Measurements from ENCODE around the gene PTMS.

DNA sequence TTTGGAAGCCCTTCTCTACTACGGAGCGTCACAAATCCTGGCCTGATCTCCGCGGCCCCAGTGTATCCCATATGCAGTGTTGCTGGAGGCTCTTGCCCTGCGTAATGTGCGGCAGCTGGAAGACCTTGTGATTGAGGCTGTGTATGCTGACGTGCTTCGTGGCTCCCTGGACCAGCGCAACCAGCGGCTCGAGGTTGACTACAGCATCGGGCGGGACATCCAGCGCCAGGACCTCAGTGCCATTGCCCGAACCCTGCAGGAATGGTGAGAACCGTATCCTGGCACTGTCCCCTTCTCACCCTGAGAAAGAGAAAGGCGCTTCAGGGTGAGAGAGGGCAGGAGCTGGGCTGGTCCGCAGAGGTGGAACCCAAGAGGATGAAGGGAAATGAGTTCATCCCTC, 37.0 kb upstream of the PTMS start:
- TF ChIP-seq ZMAT4 (CRISPR knock-in tag; IDR thresholded peaks at IDR 0.05) (no peak), CTCF (IDR thresholded peaks at IDR 0.05) (no peak), ETV6 (CRISPR knock-in tag; IDR thresholded peaks at IDR 0.05) (no peak), NR2C2 (CRISPR knock-in tag; IDR thresholded peaks at IDR 0.05) (no peak), PRDM15 (CRISPR knock-in tag; IDR thresholded peaks at IDR 0.05) (no peak), ZNF423 (CRISPR knock-in tag; IDR thresholded peaks at IDR 0.05) (no peak), ZNF138 (CRISPR knock-in tag; conservative IDR thresholded peaks at IDR 0.05) (no peak), SP1 (CRISPR knock-in tag; conservative IDR thresholded peaks at IDR 0.05) (no peak)
- TF ChIP-seq, protein P1, sequence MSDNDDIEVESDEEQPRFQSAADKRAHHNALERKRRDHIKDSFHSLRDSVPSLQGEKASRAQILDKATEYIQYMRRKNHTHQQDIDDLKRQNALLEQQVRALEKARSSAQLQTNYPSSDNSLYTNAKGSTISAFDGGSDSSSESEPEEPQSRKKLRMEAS (CRISPR knock-in tag; IDR thresholded peaks at IDR 0.05): no peak
- TF ChIP-seq, protein P2, sequence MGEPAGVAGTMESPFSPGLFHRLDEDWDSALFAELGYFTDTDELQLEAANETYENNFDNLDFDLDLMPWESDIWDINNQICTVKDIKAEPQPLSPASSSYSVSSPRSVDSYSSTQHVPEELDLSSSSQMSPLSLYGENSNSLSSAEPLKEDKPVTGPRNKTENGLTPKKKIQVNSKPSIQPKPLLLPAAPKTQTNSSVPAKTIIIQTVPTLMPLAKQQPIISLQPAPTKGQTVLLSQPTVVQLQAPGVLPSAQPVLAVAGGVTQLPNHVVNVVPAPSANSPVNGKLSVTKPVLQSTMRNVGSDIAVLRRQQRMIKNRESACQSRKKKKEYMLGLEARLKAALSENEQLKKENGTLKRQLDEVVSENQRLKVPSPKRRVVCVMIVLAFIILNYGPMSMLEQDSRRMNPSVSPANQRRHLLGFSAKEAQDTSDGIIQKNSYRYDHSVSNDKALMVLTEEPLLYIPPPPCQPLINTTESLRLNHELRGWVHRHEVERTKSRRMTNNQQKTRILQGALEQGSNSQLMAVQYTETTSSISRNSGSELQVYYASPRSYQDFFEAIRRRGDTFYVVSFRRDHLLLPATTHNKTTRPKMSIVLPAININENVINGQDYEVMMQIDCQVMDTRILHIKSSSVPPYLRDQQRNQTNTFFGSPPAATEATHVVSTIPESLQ (CRISPR knock-in tag; IDR thresholded peaks at IDR 0.05): no peak

Measured in WTC11 (cell line).